ENCODE measurements around the gene WNT8B. TPM values are rescaled to one million over a fixed set of nuclear protein-coding genes. Genes with fewer than 3 reads are reported as not detected.

WNT8B gene
- total and polyA plus RNA-seq, 2 of the 13 experiments (the other 11 are each of a cell fraction or from before 2014, with no cell fraction given), result 0.07 to 0.20 TPM

GRCh38 chr10:100529475-100530298 is 66.9 kb downstream of the WNT8B start, which contains the start of gene NDUFB8 (continued):
- TF ChIP-seq PAXIP1 (CRISPR knock-in tag; conservative IDR thresholded peaks at IDR 0.05) (0 out of 2 replicates have a peak, but pooled peaks have one; percentile 8), POLR2A (IDR thresholded peaks at IDR 0.05; ENCODE audit: insufficient read depth in 1 of 2, low read depth in 2 of 2, low read length in 2 of 2) (peak; percentile 65 to 81; a peak in 3 of 4 replicates), SIX1 (CRISPR knock-in tag; IDR thresholded peaks at IDR 0.05; ENCODE audit: borderline replicate concordance) (no peak; the same call in 1 of the 2 replicates), ZMYM4 (CRISPR knock-in tag; IDR thresholded peaks at IDR 0.05) (peak; percentile 43; the same call in 1 of the 2 replicates), MTF2 (CRISPR knock-in tag; IDR thresholded peaks at IDR 0.05; ENCODE audit: borderline replicate concordance) (no peak), PBX3 (CRISPR knock-in tag; IDR thresholded peaks at IDR 0.05; ENCODE audit: borderline replicate concordance) (no peak), ZFX (CRISPR knock-in tag; IDR thresholded peaks at IDR 0.05; ENCODE audit: low read depth) (peak; percentile 83), KDM5B (CRISPR knock-in tag; IDR thresholded peaks at IDR 0.05; ENCODE audit: borderline replicate concordance) (peak; percentile 55; the same call in 1 of the 2 replicates), XBP1 (CRISPR knock-in tag; IDR thresholded peaks at IDR 0.05) (no peak), TBL1XR1 (IDR thresholded peaks at IDR 0.05; ENCODE audit: borderline replicate concordance, low read length, partially characterized antibody) (no peak), MAX (IDR thresholded peaks at IDR 0.05) (peak; percentile 61; the same call in 1 of the 2 replicates), MYPOP (CRISPR knock-in tag; IDR thresholded peaks at IDR 0.05) (peak; percentile 35; the same call in 1 of the 2 replicates), ZNF605 (CRISPR knock-in tag; IDR thresholded peaks at IDR 0.05) (peak; percentile 79), STAG1 (CRISPR knock-in tag; IDR thresholded peaks at IDR 0.05) (no peak), PCBP1 (IDR thresholded peaks at IDR 0.05; ENCODE audit: borderline replicate concordance, low read depth, low read length) (0 out of 2 replicates have a peak, but pooled peaks have one; percentile 49), HMGA1 (CRISPR knock-in tag; conservative IDR thresholded peaks at IDR 0.05) (no peak), ASH2L (IDR thresholded peaks at IDR 0.05; ENCODE audit: insufficient read length, low read depth, low read length) (peak; percentile 80), IKZF1 (IDR thresholded peaks at IDR 0.05) (no peak), JUND (CRISPR knock-in tag; IDR thresholded peaks at IDR 0.05) (peak; percentile 10; the same call in 1 of the 2 replicates), HNF1B (CRISPR knock-in tag; IDR thresholded peaks at IDR 0.05) (peak; percentile 73; the same call in 1 of the 2 replicates), ATF7-NPFF (CRISPR knock-in tag; IDR thresholded peaks at IDR 0.05; ENCODE audit: low read depth) (peak; percentile 59; the same call in 1 of the 2 replicates), ZNF546 (CRISPR knock-in tag; conservative IDR thresholded peaks at IDR 0.05) (peak; percentile 67; the same call in 1 of the 2 replicates)

All from HepG2 (cell line).